WI38 (cell line): Measurements from ENCODE around the gene ITGB2.

Experiments
- H3K4me3 ChIP-seq: 2 replicates; pipeline ENCODE4 v1.5.1; 2011; ENCODE audit warnings: low read depth, mild to moderate bottlenecking, control low read depth, low read length
- TF ChIP-seq, protein P1 (sequence below): IDR thresholded peaks from 2 replicates; pipeline ENCODE4 v1.5.1; 2012; ENCODE audit warnings: low read depth, mild to moderate bottlenecking, control low read depth, low read length

Gene ITGB2

DNA sequence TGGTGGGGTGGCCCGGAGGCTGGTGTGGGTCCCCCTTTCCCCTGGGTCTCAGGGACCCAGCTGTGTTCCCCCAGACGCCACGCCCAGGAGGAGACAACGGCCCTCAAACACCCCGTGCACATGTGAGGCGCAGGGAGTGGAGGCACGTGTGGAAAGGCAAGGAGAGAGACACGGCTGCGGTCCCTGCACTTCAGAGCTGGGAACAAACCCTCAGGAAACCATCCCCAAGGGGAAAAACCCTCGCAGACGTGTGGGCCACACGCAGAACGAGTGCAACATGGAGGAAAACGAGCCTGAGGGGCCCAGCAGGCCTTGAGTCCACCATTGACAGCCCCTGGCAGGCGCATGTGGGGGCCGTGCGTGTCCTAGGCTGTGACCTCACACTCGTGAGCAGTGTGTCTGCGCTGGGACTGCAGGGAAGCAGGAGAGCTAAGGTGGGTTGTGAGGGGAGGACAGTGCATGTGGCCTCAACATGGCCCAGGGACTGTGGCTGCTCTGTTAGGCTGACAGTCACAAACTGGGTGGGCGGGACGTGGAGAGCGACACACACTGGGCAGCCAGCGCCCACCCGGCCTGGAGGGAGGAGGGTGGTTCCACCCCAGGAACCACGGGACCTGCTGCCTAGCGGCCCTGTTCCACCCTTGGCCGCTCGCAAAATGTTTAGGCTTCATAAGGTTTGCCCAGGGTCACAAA, 20.0 kb downstream of the ITGB2 start:
- TF ChIP-seq, protein P1, sequence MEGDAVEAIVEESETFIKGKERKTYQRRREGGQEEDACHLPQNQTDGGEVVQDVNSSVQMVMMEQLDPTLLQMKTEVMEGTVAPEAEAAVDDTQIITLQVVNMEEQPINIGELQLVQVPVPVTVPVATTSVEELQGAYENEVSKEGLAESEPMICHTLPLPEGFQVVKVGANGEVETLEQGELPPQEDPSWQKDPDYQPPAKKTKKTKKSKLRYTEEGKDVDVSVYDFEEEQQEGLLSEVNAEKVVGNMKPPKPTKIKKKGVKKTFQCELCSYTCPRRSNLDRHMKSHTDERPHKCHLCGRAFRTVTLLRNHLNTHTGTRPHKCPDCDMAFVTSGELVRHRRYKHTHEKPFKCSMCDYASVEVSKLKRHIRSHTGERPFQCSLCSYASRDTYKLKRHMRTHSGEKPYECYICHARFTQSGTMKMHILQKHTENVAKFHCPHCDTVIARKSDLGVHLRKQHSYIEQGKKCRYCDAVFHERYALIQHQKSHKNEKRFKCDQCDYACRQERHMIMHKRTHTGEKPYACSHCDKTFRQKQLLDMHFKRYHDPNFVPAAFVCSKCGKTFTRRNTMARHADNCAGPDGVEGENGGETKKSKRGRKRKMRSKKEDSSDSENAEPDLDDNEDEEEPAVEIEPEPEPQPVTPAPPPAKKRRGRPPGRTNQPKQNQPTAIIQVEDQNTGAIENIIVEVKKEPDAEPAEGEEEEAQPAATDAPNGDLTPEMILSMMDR: no peak
- H3K4me3 ChIP-seq: no peak overlapping the region

DNA sequence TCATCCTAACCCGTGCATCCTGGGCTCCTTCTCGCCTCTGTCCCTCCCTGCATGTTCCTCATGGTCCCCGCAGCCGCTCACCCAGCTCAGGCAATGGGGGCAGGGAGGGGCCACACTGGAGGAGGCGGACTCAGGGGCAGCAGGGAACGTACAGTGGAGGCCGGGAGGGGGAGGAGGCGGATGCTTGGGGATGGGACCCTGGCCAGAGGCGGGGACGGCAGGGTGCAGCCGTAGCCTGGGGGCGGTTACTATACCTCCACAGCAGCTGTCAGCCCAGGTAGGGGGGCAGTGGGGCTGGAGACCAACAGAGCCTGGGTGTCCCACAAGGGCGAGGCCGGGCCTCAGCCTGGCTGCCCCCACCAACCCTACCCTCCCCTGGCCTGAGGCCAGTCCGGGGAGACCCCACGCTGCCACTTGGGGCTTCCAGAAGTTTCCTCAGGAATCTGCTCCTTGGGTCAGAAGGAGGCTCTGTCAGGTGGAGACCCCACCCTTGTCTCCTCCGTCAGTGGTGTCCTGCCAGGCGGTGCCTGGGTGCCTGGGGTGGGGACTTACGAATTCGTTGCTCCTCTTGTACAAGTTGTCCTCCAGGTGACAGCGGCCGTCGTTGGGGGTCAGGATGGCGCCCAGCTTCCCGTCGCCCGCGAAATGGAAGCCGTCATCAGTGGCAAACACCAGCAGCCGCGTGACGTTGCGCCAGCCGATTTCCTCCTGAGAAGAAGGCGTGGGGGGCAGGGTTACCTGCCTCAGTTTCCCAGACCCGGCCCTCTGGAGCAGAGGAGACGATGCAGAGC, 20.7 kb downstream of the ITGB2 start:
- H3K4me3 ChIP-seq: no peak overlapping the region
- TF ChIP-seq, protein P1: no peak

DNA sequence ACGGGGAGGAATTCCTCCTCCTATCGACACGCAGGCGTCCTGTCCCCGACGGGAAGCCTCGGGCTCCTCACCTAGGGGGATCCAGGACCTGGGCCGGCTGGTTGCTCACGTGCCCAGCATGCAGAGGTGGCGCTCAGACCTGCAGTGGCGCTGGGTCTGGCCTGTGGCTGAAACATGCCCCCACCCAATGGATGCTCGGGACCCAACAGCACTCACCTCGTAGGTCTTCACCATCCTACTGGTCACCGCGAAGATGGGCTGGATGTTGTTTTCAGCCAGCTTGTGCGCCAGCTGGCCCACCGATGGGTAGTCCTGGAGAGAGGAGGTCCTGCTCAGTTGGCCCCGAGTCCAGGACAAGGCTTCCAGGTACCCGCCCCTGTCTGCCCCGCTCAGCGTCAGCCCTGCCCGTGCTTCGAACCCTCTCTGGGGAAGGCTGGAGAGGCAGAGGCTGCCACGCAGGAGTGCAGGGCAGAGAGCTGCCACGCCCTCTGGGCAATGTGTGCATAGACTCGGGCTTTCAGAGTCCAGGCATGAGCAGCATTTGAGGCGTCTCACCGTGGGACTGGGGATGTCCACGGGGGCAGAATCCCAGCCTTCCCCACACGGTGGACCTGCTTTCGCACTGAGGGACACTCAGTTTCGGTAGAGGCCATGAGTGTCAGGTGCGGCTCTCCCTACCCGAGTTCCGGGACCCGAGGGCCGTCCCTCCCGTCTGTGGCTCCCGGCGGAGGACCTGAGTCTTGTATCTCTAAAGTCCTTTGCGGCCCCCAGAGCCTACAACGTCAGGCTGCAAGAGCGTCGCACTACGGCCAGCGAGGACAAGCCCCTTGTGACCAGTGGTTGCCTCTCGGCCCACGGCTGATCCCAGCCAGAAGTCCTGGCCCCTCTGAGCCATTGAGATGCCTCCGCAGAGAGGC, 21.6 kb downstream of the ITGB2 start:
- TF ChIP-seq, protein P1: no peak
- no peak overlapping the region for H3K4me3 ChIP-seq

DNA sequence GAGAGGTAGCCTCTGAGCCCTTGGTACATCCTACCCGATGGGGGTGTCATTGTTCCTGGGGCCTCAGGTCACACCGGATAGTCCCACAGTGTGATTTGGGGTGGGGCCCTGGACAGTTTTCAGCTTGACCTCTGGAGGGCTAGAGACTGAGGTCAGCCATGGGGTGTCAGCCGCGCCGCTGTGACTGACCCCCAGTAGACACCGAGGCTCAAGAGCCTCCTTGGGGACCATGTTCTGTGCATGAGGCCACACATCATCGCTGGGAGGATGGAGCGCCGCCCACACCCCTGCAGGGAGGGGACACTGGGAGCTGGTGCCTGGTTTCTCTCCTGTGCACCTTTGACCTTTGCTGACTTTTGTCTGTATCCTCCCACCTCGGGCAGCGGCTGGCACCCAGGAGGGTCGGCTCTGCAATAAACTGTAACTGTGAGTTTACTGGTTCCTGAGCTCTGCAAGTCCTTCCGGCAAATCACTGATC, 22.6 kb downstream of the ITGB2 start:
- H3K4me3 ChIP-seq: no peak overlapping the region
- TF ChIP-seq, protein P1: no peak

DNA sequence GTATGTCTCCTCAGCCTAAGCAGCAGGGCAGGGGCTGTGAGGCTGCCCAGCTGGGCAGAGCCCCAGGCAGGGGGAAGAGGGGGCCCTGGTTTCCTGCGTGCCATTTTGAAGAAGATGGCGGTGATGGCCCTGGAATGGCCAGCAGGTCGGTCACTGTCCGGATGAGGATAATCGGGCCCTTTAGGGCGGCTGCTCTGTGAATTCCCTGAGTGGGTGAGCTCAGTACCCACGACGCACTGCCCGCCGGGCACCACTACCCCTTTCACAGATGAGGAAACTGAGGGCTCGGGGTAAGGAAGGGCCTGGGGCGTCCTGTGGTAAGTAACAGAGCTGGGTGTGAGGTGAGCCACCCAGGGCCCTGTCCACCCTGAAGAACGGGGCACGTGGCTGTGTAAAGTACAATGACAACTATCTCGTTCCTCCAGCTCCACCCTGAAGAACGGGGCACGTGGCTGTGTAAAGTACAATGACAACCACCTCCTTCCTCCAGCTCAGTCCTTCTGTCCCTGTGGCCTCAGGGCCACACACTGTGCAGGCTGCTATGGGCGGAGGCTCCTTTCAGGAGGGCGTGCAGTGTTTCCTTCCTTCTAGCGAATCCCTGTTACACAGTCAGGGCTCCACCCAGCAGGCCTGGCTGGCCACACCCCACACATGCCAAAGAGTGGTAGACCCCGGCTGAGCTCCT, 23.2 kb downstream of the ITGB2 start:
- no peak overlapping the region for H3K4me3 ChIP-seq
- TF ChIP-seq, protein P1: no peak

DNA sequence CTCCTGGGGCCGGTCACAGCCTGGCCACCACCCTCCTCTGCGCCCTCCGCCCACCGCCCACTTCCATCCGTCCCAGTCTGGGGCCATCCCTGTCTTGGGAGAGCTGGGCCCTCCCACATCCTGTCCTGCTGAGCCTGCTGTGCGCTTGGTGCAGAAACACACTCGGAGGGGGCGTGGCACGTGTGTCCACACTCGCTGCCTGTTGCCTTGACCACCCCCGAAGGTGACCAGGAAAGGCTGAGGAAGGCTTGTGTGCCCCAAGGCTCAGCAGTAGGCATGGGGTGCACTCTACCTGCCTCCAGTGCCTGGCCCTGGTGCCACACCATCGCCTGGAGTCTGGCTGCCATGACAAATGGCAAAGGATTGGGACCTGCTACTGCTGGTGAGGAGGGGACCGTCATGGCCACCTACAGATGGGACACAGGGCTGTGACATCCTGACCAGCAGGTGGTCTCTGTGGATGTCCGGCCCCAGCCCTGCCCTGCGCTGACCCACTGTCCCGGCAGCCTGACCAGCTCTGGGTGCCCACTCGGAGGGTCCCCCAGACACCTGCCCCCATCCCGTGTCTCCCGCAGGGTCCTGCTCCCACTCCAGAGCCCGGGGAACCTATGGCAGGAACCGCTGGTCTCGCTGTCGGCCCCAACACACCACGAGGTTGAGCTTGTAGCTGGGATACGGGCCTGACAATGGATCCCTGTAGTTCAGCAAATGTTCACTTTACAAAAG, 24.0 kb downstream of the ITGB2 start:
- TF ChIP-seq, protein P1: no peak
- H3K4me3 ChIP-seq: no peak overlapping the region
